Measurements from ENCODE around the gene PI3.

DNA sequence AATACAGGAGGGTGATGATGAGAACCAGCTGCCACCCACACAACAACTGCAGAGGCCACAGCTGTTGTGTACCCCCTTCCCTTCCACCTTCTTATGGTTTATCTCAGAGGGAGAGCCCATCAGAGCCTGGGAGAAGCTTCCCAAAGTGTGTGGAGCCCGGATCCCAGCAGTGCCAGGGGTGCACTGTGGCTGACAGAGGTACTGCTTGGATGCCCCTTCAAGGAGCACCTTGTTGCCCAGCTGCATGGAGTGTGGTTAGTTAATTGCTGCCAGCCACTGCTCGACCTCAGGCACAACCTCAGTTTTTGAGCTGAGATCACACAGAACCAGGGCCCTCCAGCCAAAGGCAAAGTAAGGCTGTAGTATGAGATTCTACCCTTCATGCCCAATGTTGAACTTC lies 13.0 kb downstream of the PI3 start:
- TF ChIP-seq, protein P1, sequence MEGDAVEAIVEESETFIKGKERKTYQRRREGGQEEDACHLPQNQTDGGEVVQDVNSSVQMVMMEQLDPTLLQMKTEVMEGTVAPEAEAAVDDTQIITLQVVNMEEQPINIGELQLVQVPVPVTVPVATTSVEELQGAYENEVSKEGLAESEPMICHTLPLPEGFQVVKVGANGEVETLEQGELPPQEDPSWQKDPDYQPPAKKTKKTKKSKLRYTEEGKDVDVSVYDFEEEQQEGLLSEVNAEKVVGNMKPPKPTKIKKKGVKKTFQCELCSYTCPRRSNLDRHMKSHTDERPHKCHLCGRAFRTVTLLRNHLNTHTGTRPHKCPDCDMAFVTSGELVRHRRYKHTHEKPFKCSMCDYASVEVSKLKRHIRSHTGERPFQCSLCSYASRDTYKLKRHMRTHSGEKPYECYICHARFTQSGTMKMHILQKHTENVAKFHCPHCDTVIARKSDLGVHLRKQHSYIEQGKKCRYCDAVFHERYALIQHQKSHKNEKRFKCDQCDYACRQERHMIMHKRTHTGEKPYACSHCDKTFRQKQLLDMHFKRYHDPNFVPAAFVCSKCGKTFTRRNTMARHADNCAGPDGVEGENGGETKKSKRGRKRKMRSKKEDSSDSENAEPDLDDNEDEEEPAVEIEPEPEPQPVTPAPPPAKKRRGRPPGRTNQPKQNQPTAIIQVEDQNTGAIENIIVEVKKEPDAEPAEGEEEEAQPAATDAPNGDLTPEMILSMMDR (IDR thresholded peaks at IDR 0.05) = no peak
- no peak for TF ChIP-seq POLR2A (IDR thresholded peaks at IDR 0.05)

Data from breast epithelium (tissue), 3 donors.